AG09309 (cell line): ENCODE data around the gene HBD.

Experiments
- DNase-seq: peaks from one replicate; pipeline ENCODE4 v3.0.0-alpha.2; 2010; ENCODE audit warnings: low read depth
- H3K4me3 ChIP-seq: 2 replicates; pipeline ENCODE4 v1.5.1; 2011; ENCODE audit warnings: mild to moderate bottlenecking, low read depth, low read length, moderate library complexity; ENCODE audit not compliant: control insufficient read depth
- CTCF ChIP-seq: IDR thresholded peaks from 2 replicates; pipeline ENCODE4 v1.5.1; 2011; ENCODE audit warnings: mild to moderate bottlenecking, low read depth, low read length, inconsistent platforms; ENCODE audit not compliant: insufficient read depth, control insufficient read depth; ENCODE audit errors: missing control alignments

The HBD gene

GRCh38 chr11:5192738-5193137, 41.5 kb downstream of the HBD start:
- DNase-seq: no peak
- no peak for TF ChIP-seq CTCF
- H3K4me3 ChIP-seq: no peak overlapping the region

DNA sequence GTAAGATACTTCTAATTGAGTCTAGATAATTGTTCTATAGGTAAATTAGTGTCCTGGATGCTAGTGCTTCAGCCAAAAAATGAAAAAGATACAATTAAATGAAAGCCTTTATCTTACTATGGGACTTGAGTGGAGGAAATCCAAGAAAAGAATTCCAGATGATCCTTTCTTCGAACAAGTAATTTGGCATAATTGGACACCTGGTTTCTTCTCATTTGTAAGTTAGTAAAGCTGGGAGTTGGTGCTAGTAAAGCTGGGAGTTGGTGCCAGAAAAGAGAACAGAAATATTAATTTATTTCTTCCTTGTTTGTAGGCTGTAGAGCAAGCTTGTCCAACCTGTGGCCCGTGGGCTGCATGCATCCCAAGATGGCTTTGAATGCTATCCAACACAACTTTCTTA, 46.1 kb downstream of the HBD start:
- no peak overlapping the region for H3K4me3 ChIP-seq
- no peak for DNase-seq
- no peak for TF ChIP-seq CTCF
